GM08714 (cell line): ENCODE data around the gene GNG12.

Experiments used
- H3K4me3 ChIP-seq: fragments of 200-500 bp; sonication (Bioruptor generic); 2 replicates; pipeline ENCODE4 v1.5.1; 2014; ENCODE audit warnings: mild to moderate bottlenecking, low read length, inconsistent platforms
- ZNF274 ChIP-seq: IDR thresholded peaks from 2 replicates; pipeline ENCODE4 v1.6.1; 2012; ENCODE audit warnings: mild to moderate bottlenecking, low read depth, low read length

The GNG12 gene

GRCh38 chr1:67833602-67833940, 304 bp upstream of the GNG12 start:
- peak overlapping the region; percentile 19; the same call in 1 of the 2 replicates for H3K4me3 ChIP-seq
- no peak for TF ChIP-seq ZNF274

GRCh38 chr1:67831850-67832513, 1.3 kb downstream of the GNG12 start:
- H3K4me3 ChIP-seq: peak overlapping the region; percentile 19
- TF ChIP-seq ZNF274: no peak

- no peak for TF ChIP-seq ZNF274
- H3K4me3 ChIP-seq: no peak overlapping the region; the same call in 1 of the 2 replicates
These were observed 2.1 kb downstream of the GNG12 start for GRCh38 chr1:67830928-67831830.

- TF ChIP-seq ZNF274: no peak
- no peak overlapping the region for H3K4me3 ChIP-seq
These were observed 3.0 kb downstream of the GNG12 start for GRCh38 chr1:67830226-67830625.

DNA sequence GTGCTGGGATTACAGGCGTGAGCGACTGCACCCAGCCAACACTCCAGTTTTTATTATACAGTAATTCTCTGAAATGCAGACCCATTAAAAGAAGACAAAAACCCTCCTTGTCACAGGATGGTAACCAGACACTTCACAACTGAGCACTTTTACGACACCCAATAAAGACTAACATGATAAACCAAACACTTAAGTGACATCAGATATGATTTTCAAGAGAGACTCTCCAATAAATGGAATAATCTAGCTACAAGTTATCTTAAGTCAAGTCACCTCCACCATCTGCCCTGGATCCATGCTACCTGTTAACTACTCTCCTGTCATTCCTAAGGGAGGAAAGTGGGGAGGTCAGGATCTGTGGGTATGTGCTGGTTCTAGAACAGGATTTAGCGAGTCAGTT, 5.6 kb downstream of the GNG12 start:
- TF ChIP-seq ZNF274: no peak

GRCh38 chr1:67825591-67825990, 7.7 kb downstream of the GNG12 start:
- no peak overlapping the region for H3K4me3 ChIP-seq
- TF ChIP-seq ZNF274: no peak

More for the DNA sequence above, 5.6 kb downstream of the GNG12 start:
- H3K4me3 ChIP-seq: no peak overlapping the region

GRCh38 chr1:67824766-67825165, 8.5 kb downstream of the GNG12 start:
- H3K4me3 ChIP-seq: no peak overlapping the region
- TF ChIP-seq ZNF274: no peak

GRCh38 chr1:67823615-67824014, 9.7 kb downstream of the GNG12 start:
- no peak overlapping the region for H3K4me3 ChIP-seq
- no peak for TF ChIP-seq ZNF274

DNA sequence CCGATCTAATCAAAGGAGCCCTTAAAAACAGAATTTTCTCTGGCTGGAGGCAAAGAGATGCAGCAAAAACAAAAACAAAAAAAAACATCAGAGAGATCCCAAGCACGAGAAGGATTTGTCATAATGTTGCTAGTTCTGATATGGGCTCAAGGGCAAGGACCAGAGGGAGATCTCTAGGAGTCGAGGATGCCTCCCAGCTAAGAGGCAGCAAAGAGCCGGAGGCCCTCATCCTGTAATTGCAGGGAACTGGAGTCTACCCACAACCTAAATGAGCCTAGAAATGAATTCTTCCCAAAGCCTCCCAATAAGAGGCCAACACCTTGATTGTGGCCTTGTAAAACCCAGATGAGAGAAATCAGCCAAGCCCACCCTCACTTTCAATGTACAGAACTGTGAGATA, 12.0 kb downstream of the GNG12 start:
- TF ChIP-seq ZNF274: no peak
- no peak overlapping the region for H3K4me3 ChIP-seq

GRCh38 chr1:67818725-67819301, 14.5 kb downstream of the GNG12 start:
- H3K4me3 ChIP-seq: no peak overlapping the region
- no peak for TF ChIP-seq ZNF274

DNA sequence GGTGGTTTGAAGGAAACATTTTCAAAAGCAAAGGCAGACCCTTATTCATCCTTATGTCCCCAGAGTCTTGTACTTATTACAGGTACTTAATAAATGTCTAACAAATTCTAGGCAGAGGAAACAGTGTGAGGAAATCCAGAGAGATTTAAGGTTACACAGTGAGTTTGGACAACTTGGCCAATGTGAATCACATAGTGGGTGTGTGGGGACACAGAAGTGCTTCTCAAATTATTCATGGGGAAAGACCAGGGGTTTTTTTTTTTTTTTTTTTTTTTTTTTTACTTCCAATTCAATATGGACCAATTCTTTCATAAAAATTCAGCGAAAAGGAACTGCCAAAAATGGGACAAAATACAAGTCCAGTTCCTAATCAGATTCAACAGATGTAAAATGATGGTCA, 15.1 kb downstream of the GNG12 start:
- no peak for TF ChIP-seq ZNF274
- no peak overlapping the region for H3K4me3 ChIP-seq

DNA sequence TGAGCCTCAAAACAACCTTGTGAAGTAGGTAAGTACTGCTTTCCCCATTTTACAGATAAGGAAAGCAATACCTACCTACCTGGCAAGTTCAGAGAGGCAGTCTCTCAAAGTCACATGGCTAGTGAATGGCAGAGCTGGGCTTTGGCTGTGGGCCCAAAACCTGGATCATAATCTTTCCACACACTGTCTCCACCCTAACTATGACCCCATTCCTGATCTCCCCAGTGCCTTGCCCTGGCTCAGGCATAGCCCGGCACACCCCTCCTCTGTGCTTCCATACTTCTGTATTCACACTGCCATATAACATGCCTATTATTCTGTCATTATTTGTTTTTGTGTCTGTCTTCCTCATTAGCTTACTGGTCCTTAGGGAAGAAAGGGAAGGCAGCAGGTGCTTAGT, 15.9 kb downstream of the GNG12 start:
- no peak for TF ChIP-seq ZNF274
- H3K4me3 ChIP-seq: no peak overlapping the region

GRCh38 chr1:67816506-67816905, 16.8 kb downstream of the GNG12 start:
- no peak for TF ChIP-seq ZNF274
- no peak overlapping the region for H3K4me3 ChIP-seq

- no peak for TF ChIP-seq ZNF274
- no peak overlapping the region for H3K4me3 ChIP-seq
These were observed 17.2 kb downstream of the GNG12 start for GRCh38 chr1:67816095-67816475.
